Measurements from ENCODE around the gene DNAH9. TPM values are rescaled to one million over a fixed set of nuclear protein-coding genes. Genes with fewer than 3 reads are reported as not detected.

Gene DNAH9
- 0.05 to 0.07 TPM in 2 of 5 replicates, not detected in the others for total RNA-seq (2022; extraction: Qiagen RNA extraction)

DNA sequence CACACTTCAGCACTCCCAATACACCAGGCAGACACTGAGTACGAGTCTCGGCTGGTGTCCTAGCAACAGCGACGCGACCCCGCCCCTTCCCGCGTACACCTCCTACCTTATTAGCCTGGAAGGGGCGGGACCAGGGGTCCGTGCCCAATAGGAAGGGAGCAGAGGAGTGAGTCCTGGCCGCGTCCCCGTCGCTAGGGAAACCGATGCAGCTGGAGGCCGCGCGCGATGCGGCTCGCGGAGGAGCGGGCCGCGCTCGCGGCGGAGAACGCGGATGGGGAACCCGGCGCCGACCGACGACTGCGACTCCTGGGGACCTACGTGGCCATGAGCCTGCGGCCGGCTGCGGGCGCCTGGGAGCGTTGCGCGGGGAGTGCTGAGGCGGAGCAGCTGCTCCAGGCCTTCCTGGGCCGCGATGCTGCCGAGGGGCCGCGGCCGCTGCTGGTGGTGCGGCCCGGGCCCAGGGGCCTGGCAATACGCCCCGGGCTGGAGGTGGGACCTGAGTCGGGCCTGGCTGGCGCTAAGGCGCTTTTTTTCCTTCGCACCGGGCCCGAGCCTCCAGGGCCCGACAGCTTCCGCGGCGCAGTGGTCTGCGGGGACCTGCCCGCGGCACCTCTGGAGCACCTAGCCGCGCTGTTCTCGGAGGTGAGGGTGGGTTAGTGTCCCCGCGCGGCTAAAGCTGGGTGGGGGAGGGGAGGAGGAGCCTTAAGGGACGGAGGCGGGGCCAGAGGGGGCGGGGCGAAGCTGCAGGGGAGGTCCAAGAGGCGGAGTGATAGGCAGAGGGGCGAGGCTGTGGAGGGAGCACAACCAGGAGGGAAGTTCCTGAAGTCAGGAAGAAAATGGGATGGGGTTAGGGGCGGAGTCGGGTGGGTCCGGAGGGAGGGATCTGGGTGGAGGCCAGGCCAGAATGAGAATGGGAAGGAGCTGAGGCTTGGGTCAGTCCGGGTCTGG lies at the start of gene DNAH9:
DNAH9 (plus strand) TSS at position 197 of the 948 bp plus-strand sequence; CDS start at position 226, 29 bp downstream.

GRCh38 chr17:11997147-11997971 lies 399.1 kb downstream of the DNAH9 start, which contains the start of gene ZNF18:
Gene ZNF18, minus strand, starts transcription at chr17:11997475. Its CDS starts 4,646 bp downstream, at chr17:11992829.

